GM12892 (cell line): ENCODE data around the gene SGCD.

Experiments
- DNase-seq: peaks from one replicate; pipeline ENCODE4 v3.0.0; 2011; ENCODE audit not compliant: insufficient read length
- FAIRE-seq: peaks from 2 replicates; lab custom pipeline; 2011; peaks lifted over from hg19 to GRCh38; lab: Jason Lieb, UNC
- POLR2A ChIP-seq: IDR thresholded peaks from 2 replicates; pipeline ENCODE4 v1.6.1; 2011; ENCODE audit warnings: low read depth, low read length, control low read depth
- POLR2AphosphoS5 ChIP-seq: IDR thresholded peaks from 2 replicates; pipeline ENCODE4 v1.6.1; 2011; ENCODE audit warnings: low read depth, low read length, control low read depth
- TAF1 ChIP-seq: IDR thresholded peaks from 2 replicates; pipeline ENCODE4 v1.6.1; 2011; ENCODE audit warnings: low read depth, mild to moderate bottlenecking, control low read depth, low read length, borderline replicate concordance

SGCD gene

DNA sequence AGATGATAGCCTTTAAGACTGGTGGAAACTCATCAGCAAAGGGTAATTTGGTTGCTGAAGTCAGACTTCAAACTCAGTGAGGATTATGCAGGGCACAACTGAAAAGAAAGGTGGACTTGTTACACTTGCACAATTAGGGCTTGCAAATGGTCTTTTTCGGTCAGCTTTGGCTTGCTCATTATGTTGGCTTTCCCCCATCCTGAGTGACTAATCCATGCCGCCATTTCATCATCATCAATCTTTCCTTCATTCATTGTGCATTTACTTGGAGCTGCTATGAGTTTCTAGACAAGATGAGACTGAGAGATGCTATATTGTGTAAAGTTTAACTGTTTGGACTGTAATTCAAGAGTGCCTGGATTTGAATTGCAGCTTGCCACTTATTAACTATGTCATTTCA is 388.3 kb downstream of the SGCD start:
- FAIRE-seq, result no peak
- DNase-seq, result no peak
- TF ChIP-seq POLR2AphosphoS5 (no peak), POLR2A (no peak), TAF1 (no peak)

DNA sequence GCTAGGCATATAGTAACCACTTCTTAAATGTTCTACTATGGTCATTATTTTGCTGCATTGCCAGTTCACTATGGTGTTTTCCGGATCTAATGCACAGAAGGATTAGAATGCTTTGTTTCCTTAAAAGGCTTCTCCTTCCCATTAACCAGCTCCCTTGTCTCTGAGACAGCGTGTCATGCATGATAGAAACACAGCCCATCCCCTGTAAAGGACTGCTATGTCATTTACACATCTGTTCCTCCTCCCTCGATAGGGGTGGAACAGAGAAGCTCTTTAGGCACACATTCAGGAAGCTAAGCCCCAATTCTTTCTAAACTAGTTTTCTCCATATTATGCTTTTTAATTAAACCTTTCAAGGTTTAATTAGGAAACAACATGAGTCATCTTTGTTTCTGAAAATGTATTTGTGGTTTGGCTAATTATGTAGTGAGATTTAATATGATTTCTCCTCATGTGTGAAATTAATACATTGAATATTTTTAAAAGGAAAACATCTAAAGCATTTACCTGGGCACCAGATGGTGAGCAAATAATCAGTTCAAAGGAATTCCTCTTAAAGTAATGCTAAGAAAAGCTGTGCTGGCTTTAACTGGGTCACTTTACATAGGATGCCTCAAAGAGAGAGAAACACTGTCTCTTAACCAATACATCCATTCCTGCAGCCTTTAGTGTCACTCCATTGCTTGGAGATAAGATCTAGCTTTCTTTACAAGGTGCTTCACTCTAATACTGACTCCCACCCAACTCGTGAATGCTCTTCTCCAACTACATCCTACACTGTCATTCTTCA is 389.8 kb downstream of the SGCD start:
- no peak for TF ChIP-seq POLR2A
- TF ChIP-seq TAF1, result no peak
- TF ChIP-seq POLR2AphosphoS5, result no peak
- FAIRE-seq, result no peak
- no peak for DNase-seq

GRCh38 chr5:156718985-156719384 is 392.0 kb downstream of the SGCD start:
- no peak for FAIRE-seq
- no peak for TF ChIP-seq TAF1
- no peak for TF ChIP-seq POLR2A
- TF ChIP-seq POLR2AphosphoS5, result no peak
- DNase-seq, result no peak

DNA sequence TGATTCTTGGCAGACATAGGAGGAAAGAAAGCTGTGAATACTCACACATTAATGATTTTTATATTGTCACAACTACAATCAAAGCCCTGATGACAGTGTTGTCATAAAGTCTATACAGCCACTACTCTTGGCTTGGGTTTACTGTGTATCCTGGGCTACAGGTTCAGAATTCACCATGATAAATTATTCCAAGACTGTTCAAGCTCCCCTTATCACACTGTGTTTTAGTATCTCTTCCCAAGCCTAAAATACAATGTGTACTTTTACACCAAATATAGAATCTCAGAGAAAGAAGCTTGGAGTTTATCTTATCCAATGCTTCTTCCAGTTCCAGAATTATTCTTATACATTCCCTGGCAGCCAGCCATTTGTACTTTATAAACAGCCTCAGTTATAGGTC is 395.4 kb downstream of the SGCD start:
- DNase-seq (no peak), FAIRE-seq (no peak)

GRCh38 chr5:156735477-156735876 is 408.5 kb downstream of the SGCD start:
- FAIRE-seq, result no peak
- TF ChIP-seq POLR2AphosphoS5 (no peak), POLR2A (no peak), TAF1 (no peak)
- DNase-seq, result no peak

More for the DNA sequence above, 395.4 kb downstream of the SGCD start:
- TF ChIP-seq TAF1 (no peak), POLR2AphosphoS5 (no peak)

GRCh38 chr5:156741516-156741915 is 414.6 kb downstream of the SGCD start:
- TF ChIP-seq POLR2AphosphoS5 (no peak), POLR2A (no peak), TAF1 (no peak)
- FAIRE-seq (no peak), DNase-seq (no peak)

DNA sequence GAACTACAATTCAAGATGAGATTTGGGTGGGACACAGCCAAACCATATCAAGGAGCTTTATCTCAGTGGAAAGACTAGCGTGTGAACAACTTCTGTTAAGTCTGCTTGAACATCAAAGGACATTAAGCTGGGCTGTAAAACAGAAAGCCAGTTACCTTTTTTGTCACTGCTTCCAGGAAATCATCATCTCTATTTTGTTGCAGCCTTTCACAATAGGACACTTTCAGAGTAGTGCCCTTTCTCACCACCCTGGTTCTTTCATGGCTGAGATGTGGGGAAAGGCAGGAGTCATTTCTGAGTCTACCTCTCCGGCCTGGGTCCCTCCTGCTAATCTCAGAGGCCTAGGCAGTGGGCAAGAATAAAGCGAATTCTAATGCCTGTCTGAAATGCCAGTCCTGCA is 426.9 kb downstream of the SGCD start:
- TF ChIP-seq POLR2A (no peak), POLR2AphosphoS5 (no peak), TAF1 (no peak)
- FAIRE-seq (no peak), DNase-seq (no peak)

DNA sequence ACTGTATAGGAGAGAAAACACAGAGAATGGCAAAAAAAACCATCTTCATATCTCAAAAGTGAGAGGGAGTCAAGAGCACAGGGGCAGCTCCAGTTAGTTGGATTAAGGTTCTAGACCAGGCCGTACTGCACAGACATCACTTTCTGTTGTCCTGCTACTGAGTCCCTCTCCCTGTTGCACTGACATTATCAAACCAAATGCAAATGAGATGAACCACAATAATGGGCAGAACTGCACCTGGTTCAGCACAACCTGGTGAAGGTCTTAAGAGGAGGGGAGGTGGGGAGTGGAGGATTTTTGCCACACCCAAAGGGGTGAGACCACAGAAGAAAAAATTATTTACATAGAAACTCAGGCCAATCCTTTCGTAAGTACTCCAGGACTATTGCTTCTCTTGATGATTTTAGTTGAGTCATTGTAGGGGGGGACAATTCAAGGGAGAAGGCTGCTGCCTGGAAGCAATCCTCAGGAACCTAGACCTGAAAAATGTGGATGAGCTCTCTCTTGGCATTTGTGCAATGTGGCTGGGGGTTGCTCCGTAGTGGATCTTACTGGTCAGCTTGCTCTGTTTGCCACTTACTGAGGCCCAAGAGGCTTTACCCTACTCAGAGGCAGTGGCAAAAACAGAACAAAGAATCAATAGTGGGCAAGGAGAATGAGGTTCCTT is 428.6 kb downstream of the SGCD start:
- FAIRE-seq, result no peak
- TF ChIP-seq POLR2A (no peak), POLR2AphosphoS5 (no peak), TAF1 (no peak)
- no peak for DNase-seq

GRCh38 chr5:156758011-156758791 is 431.2 kb downstream of the SGCD start:
- DNase-seq (no peak), FAIRE-seq (no peak)
- TF ChIP-seq TAF1, result no peak
- TF ChIP-seq POLR2AphosphoS5, result no peak
- no peak for TF ChIP-seq POLR2A

DNA sequence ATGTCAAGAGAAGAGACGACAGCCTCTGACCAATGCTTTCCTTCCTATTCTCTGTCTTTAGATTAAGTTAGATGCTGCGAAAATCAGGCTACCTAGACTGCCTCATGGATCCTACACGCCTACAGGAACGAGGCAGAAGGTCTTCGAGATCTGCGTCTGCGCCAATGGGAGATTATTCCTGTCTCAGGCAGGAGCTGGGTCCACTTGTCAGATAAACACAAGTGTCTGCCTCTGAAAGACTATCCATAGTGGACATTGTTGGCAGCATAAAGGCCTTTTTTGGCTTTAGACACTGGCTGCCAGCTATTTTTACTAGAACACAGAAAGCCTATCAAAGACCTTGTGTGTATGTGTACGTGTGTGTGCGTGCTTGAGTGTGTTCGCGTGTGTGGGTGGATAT is 432.2 kb downstream of the SGCD start:
- FAIRE-seq (no peak), DNase-seq (no peak)
- TF ChIP-seq POLR2A, result no peak
- no peak for TF ChIP-seq TAF1
- no peak for TF ChIP-seq POLR2AphosphoS5

GRCh38 chr5:156762771-156763170 is 435.8 kb downstream of the SGCD start:
- no peak for FAIRE-seq
- TF ChIP-seq POLR2A (no peak), POLR2AphosphoS5 (no peak), TAF1 (no peak)

More at GRCh38 chr5:156762771-156763170, 435.8 kb downstream of the SGCD start:
- DNase-seq, result no peak
